Umbilical cord (tissue), 2 donors: ENCODE measurements around the gene UBE2L5. TPM values are rescaled to one million over a fixed set of nuclear protein-coding genes. Genes with fewer than 3 reads are reported as not detected.

Experiments used
- DNase-seq: peaks from one replicate; pipeline ENCODE4 v3.0.0-alpha.2; 2015; ENCODE audit warnings: low spot score
- total RNA-seq: library from RNA; depleted of rRNA; stranded (reverse); fragments of >200 nt; gene quantifications from one replicate; pipeline ENCODE4 v1.2.3, GENCODE V29; 2014; ENCODE audit warnings: low replicate concordance; ENCODE audit not compliant: insufficient read depth

UBE2L5 gene
- total RNA-seq: not detected

DNA sequence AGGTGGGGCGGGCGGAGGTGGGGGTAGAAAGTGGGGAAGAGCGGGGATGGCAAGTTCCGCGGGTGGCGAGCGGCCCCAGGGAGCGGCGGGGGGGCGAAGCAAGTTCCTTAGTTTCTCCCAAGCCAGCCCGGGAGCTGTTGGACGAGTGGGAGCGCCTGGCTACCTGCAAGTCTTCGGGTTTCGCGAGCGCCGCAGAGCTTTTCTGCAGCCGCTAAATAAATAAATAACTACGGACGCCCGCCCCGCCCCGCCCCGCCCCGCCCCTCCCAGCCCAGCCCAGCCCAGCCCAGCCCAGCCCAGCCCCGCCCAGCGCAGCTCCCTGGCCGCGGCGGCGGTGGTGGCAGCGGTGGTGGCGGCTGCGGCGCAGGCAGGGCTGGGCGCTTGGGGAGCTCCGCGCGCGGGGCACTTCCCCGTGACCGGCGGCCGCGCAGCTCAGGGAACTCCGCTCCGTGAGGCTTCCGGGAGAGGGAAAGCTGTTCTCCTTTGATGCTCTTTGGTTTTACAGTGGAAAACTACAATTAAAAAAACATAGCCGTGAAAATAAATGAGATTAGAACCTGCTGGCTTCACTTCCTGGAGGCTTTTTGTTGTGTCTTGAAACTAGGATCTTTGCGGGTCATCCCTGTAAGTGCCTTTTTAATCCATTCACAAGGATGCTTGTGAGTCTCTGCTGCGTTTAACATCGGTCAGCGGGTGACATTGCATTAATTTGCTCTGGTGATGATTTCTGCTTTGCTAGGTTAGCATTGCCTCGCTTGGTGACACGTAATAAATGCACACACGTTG is at the start of gene UBE2L5:
TSS of gene UBE2L5 (plus strand) at position 440 of the 786 bp plus-strand sequence. CDS start 5,498 bp downstream, outside the sequence.
- DNase-seq: peak; percentile 65

DNA sequence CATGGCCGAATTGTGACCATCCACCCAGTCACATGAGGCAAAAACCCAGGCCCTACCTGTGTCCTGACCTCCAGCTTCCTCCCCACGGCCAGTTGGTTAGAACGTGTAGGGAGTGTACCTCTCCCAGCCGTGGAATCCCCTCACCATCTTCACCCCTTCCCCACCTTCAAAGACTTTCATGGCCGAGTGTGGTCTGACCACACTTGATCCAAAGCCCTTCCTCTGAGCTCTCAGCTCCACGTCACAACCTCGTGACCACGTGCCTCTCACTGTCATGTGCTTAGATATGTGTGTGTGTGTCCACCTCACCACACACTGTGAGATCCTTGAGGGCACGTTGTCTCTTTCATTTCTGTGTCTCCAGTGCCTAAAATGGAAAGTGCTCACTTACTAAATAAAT is 48.6 kb upstream of the UBE2L5 start:
- DNase-seq: no peak

DNA sequence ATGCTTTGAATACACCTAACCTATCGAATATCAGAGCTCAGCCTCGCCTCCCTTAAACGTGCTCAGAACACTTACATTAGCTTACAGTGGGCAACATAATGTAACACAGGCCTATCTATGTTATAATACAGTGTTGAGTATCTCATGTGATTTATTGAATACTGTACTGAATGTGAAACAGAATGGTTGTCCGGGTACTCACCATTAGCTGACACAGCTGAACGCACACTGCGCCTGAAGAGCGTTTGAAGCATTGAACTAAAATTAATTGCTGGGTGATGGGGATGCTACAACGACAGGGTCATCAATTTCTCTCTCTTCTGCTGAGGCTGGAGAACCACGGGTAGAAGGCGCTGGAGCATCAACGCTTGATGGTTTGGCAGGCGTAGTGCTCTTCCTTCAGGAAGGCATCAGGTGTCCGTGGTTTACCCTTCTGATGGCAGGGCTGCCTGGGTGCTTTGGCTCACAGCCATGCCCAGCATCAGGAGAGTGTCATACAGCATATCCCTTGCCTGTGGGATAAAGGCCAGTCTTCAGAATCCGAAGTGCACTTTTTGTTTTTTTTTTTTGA is 46.9 kb upstream of the UBE2L5 start:
- DNase-seq: no peak

DNA sequence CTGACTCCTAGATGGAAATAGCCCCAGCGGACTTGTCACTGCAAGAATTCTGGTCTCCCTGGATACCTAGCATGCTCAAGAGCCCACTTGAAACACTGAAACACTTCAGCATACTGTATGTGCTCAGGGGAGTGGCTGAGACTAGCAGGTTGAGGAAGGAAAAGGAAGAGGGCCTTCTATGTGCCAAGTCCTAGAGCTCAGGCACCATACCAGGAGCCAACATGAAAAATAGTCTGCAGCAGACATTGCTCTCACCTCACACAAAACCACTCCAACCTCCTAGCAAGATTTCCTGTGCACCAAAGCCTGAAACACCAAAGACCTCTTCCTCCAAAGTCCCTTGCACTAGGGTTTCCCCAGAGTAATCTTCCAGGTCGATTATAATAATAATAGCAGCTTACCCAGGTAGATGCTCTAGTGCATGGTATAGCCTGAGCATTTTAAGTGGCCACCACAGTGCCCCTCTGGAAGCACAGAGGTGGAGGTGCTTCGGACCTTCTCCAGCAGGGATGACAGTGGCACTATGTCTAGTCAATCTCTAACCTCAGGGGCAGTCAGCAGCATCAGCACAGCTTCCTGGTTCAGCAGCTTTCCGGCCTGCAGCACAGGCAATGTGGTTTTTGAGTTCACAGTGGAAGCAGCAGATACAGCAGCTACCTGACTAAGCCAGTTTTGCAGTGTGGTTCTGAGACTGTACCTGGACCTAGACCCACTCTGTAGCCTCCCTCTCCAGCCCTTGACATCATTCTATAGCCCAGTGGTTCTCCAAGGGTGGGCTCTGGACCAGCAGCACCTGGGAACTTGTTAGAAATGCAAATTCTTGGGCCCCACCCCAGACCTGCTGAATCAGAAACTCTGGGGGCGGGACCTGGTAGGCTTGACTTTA is 45.6 kb upstream of the UBE2L5 start:
- DNase-seq: no peak

- no peak for DNase-seq
Measured at GRCh38 chr13:30377312-30377685, 45.0 kb upstream of the UBE2L5 start.

DNA sequence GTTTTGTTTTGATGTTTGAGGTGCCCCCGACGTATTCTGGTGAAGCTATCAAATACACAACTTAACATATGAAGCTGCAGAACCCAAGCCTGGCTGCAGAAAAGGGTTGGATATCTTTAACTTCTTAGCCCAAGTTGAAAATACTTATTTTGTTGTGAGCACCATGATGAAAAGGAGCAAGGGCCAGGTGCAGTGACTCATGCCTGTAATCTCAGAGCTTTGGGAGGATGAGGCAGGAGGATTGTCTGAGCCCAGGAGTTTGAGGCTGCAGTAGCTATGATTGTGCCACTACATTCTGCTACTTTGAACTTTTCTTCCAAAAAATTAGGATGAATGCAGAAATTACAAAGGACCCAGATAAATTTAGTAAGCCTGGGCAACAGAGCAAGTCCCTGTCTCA is 44.1 kb upstream of the UBE2L5 start:
- no peak for DNase-seq

DNA sequence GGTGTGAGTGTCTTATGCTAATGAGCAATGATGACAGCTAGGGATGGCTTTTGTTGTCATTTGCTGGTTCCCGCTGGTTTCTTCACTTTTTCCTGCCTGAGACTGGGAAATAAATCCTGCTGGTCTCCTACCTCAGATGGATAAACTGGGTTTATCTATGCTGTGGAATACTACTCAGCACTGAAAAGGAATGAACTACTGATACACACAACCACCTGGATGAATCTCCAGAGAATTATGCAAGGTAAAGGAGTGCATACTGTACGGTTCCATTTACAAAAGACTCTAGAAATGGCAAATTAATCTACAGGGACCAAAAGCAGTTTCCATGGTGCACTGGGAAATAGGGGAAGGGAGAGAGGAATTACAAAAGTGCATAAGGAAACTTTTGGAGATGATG is 41.2 kb upstream of the UBE2L5 start:
- no peak for DNase-seq

DNA sequence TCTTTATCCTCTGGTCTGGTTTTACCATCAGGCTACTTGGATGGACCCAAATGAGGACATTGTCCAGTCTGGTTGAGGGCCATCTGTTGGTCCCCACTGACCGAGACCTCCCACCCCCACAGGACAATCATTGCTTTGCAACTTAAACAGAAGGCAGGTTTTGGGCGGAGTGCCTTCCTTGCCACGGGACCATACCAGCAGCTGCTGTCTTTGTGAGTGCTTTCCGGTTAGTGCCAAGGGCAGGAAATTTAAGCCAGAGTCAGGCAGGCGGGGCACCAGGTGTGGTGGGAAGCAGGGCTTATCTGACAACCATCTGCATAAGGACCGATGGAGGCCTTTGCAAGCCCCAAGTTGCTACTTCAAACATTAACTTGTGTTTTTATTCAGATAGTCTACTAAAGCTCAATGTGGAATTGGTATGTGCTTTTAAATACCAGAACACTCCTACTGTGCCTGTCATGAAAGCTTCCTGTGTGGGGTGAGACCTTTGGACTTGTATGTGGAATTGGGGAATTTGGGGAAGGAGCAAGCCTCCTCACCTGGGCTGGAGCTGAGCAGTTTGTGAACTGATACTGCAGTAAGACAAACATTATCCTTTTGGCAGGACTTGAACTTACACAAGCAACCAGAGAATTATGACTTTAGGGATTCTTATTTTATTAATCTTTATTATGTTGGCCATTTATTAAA is 39.3 kb upstream of the UBE2L5 start:
- no peak for DNase-seq

- DNase-seq: no peak
Measured at GRCh38 chr13:30388406-30389283, 33.6 kb upstream of the UBE2L5 start.

GRCh38 chr13:30391956-30392680 is 30.2 kb upstream of the UBE2L5 start:
- no peak for DNase-seq

DNA sequence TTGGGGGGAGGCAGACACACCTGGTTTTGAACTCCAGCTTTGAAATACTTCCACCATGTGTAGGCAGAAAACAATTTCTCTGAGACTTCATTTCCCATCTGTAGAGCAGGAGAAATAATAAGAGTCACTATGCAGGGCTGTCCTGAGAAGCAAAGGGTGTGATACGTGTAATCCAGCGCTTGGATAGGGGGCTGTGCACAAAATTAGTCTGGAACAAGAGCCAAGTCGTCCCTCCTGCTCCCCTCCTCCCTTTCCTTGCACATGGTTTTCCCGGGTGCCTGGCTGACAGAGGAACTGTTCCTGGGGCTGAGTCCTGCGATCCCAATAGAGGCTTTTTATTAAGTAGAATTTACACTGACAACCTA is 29.6 kb upstream of the UBE2L5 start:
- DNase-seq: no peak

GRCh38 chr13:30394751-30395191 is 27.5 kb upstream of the UBE2L5 start:
- DNase-seq: no peak

GRCh38 chr13:30395192-30396158 is 26.8 kb upstream of the UBE2L5 start:
- peak; percentile 87 for DNase-seq

DNA sequence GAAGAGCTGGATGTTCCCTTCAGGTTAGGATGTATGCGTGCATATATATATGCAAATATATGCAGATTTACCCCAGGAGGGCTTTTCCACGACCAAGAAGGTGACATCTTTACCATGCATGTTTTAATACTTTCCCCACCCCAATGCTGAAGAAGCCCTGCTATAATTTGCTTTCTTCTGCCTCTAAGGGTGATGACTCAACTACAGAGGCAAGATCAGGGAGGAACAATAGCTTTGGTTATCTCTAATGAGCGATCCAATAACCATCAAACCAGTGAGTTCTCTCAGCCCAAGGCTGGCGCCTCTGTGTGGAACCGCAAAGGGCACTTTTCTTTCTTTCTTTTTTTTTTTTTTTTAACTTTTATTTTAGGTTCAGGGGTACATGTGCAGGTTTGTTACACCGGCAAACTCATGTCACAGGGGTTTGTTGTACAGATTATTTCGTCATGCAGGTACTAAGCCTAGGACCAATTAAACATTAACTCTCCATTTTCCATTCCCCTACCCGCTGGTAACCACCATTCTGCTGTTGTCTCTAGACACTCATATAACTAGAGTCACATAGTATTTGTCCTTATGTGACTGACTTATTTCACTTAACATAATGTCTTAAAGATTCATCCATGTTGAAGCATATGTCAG is 25.7 kb upstream of the UBE2L5 start:
- DNase-seq: no peak

DNA sequence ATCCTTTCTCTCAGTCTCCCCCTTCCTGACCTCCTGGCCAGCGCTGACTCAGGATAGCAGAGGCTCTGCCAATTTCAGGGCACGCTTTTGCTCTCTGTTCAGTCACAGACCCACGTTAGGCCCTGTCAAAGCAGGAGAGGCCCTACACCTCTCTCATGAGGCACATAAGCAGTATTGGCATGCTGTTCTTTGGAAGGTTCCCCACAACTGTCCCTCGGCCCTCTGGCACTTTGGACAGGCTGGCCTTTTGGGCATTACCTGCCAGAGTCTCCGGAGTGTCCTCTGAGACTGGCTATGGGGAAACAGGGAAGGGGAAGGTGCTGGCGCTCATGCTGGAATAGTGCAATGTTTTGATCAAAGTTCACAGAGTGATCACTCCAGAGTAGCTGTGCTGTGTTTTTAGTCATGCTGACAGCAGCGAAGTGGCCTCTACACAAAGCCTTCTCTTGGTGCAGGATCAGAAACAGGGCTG is 23.7 kb upstream of the UBE2L5 start:
- DNase-seq: no peak

DNA sequence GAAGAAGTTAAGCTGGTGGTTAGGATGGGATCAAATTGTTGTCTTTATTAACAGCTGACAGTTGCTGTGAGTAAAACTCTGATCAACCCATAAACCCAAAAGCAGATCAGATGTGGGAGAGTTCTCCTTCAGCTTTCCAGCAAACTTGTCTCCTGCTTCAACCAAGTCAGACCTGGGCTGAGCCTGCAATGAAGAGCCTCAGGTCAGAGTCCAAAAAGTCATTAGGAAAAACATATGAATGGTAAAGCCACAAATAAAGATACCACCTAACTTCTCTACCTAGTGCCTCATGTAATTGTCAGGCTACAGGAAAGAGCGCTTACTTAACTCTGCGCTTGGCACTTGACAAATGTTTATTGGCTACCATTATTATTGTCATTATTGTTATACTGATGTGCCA is 21.9 kb upstream of the UBE2L5 start:
- DNase-seq: no peak

GRCh38 chr13:30401347-30401746 is 20.9 kb upstream of the UBE2L5 start:
- no peak for DNase-seq

- no peak for DNase-seq
Measured at GRCh38 chr13:30403456-30403855, 18.8 kb upstream of the UBE2L5 start.
